PC-3 (cell line): ENCODE results near the gene SYNCRIP. TPM values are rescaled to one million over a fixed set of nuclear protein-coding genes. Genes with fewer than 3 reads are reported as not detected.
"Not testable (repeated sequence)": the region's sequence is repeated elsewhere in the genome, so short reads cannot be mapped to it uniquely, and the experiment has no call there.

Source experiments
- ATAC-seq: fragments of 200-7000 bp; cut with Tn5 transposase; 2 replicates; pipeline ENCODE4 v1.9.1; 2020; ENCODE audit warnings: mild to moderate bottlenecking, moderate library complexity
- BruUV-seq: library from RNA; stranded (reverse); fragments of 400-500 nt; replicated peaks from 2 replicates; lab custom pipeline; 2021; lab: Mats Ljungman, UMichigan
- CTCF ChIA-PET: fragments of 300-600 bp; sonication (Branson Sonifier 250); formaldehyde crosslinking; loops from one replicate; lab custom pipeline; 2022; ENCODE audit warnings: antibody characterized with exemption; lab: Charles Lee
- POLR2A ChIA-PET: fragments of 300-600 bp; sonication (Branson Sonifier 250); formaldehyde crosslinking; loops from one replicate; lab custom pipeline; 2022; ENCODE audit warnings: antibody characterized with exemption; ENCODE audit not compliant: unreplicated experiment; lab: Charles Lee
- DNase-seq: peaks from one replicate; pipeline ENCODE4 v3.0.0-alpha.2; 2015
- H2AFZ ChIP-seq: fragments of 300-600 bp; sonication (generic); 2 replicates; pipeline ENCODE4 v1.6.0; 2016; ENCODE audit warnings: antibody characterized with exemption, low read length
- H3F3A ChIP-seq: fragments of 300-600 bp; sonication (generic); one replicate; pipeline ENCODE4 v1.6.0; 2017; ENCODE audit warnings: antibody characterized with exemption, low read length, control low read depth, mild to moderate bottlenecking; ENCODE audit not compliant: unreplicated experiment
- H3K27ac ChIP-seq: fragments of 300-600 bp; sonication (generic); 2 replicates; pipeline ENCODE4 v1.5.1; 2016; ENCODE audit warnings: mild to moderate bottlenecking, low read length
- H3K27me3 ChIP-seq: fragments of 300-600 bp; sonication (generic); 2 replicates; pipeline ENCODE4 v1.6.1; 2016; ENCODE audit warnings: low read length, mixed read lengths
- H3K36me3 ChIP-seq: fragments of 300-600 bp; sonication (generic); 2 replicates; pipeline ENCODE4 v1.6.1; 2016; ENCODE audit warnings: low read depth, mixed run types, low read length, mixed read lengths
- H3K4me1 ChIP-seq: fragments of 300-600 bp; sonication (generic); 2 replicates; pipeline ENCODE4 v1.5.1; 2016; ENCODE audit warnings: low read length; ENCODE audit not compliant: insufficient read depth
- H3K4me2 ChIP-seq: fragments of 300-600 bp; sonication (generic); 2 replicates; pipeline ENCODE4 v1.6.0; 2016; ENCODE audit warnings: low read length
- H3K4me3 ChIP-seq: fragments of 300-600 bp; sonication (generic); 2 replicates; pipeline ENCODE4 v1.5.1; 2016; ENCODE audit warnings: mild to moderate bottlenecking, low read length, mixed read lengths
- H3K79me2 ChIP-seq: fragments of 300-600 bp; sonication (generic); 2 replicates; pipeline ENCODE4 v1.6.1; 2017; ENCODE audit warnings: low read length, mixed read lengths
- H3K9ac ChIP-seq: fragments of 300-600 bp; sonication (generic); 2 replicates; pipeline ENCODE4 v1.6.0; 2016; ENCODE audit warnings: mild to moderate bottlenecking, low read length
- H3K9me2 ChIP-seq: fragments of 300-600 bp; sonication (generic); replicated peaks from 2 replicates; pipeline ENCODE4 v1.6.1; 2016; ENCODE audit warnings: mixed run types, low read length, mixed read lengths
- H3K9me3 ChIP-seq: fragments of 300-600 bp; sonication (generic); 2 replicates; pipeline ENCODE4 v1.6.1; 2016; ENCODE audit warnings: low read length, mixed read lengths
- H4K20me1 ChIP-seq: fragments of 300-600 bp; sonication (generic); 2 replicates; pipeline ENCODE4 v1.6.1; 2016; ENCODE audit warnings: low read length, mixed read lengths
- EZH2 ChIP-seq: fragments of 300-600 bp; sonication (generic); IDR thresholded peaks from one replicate; pipeline ENCODE4 v1.6.1; 2017; ENCODE audit warnings: antibody characterized with exemption, mild to moderate bottlenecking, low read length; ENCODE audit not compliant: unreplicated experiment
- EZH2phosphoT487 ChIP-seq: fragments of 300-600 bp; sonication (generic); IDR thresholded peaks from 2 replicates; pipeline ENCODE4 v1.6.1; 2018; ENCODE audit warnings: mild to moderate bottlenecking, antibody characterized with exemption, low read length, borderline replicate concordance
- intact Hi-C: fragments of 100-400 bp; cut with micrococcal nuclease; formaldehyde crosslinking; loops from 2 replicates; pipeline ENCODE4 v1.9.0; 2023
- total RNA-seq: library from RNA; depleted of rRNA; stranded (reverse); fragments of >200 nt; gene quantifications from 2 replicates; pipeline ENCODE4 v1.2.3, GENCODE V29; 2014
- TF ChIP-seq, protein P1 (sequence below): fragments of 300-600 bp; sonication (generic); conservative IDR thresholded peaks from 2 replicates; pipeline ENCODE4 v1.5.1; 2017; ENCODE audit warnings: antibody characterized with exemption, low read depth, mild to moderate bottlenecking, low read length

The SYNCRIP gene
- total RNA-seq, 1 experiment from 2014 or later: 63.8 TPM

DNA sequence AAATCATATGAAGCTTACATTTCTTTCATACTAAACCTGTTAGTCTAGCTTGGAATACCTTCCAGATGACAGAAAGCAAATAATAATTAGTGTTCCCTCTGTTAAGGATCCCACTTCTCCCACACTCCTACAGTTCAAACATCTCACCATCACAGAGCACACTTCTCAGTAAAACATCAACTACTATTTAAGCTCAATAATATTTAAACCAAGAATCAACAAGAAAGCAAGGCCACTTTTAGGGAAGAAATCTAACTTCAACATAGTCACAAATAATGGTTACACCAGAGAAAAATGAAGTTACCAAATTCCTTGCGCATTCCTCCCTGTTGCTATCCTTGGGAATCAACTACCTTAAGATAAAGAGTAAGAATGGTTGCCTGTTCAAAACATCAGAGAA lies 50.7 kb downstream of the SYNCRIP start:
- intact Hi-C loops: loop anchor here (5.0 to 10.0 kb wide), 2 partner anchors 83 to 140 kb away; partner anchors contain the start of gene NT5E
- no TSS peak for BruUV-seq
- no peak for TF ChIP-seq EZH2
- TF ChIP-seq, protein P1, sequence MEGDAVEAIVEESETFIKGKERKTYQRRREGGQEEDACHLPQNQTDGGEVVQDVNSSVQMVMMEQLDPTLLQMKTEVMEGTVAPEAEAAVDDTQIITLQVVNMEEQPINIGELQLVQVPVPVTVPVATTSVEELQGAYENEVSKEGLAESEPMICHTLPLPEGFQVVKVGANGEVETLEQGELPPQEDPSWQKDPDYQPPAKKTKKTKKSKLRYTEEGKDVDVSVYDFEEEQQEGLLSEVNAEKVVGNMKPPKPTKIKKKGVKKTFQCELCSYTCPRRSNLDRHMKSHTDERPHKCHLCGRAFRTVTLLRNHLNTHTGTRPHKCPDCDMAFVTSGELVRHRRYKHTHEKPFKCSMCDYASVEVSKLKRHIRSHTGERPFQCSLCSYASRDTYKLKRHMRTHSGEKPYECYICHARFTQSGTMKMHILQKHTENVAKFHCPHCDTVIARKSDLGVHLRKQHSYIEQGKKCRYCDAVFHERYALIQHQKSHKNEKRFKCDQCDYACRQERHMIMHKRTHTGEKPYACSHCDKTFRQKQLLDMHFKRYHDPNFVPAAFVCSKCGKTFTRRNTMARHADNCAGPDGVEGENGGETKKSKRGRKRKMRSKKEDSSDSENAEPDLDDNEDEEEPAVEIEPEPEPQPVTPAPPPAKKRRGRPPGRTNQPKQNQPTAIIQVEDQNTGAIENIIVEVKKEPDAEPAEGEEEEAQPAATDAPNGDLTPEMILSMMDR: no peak
- TF ChIP-seq EZH2phosphoT487: no peak
- H2AFZ ChIP-seq: no peak overlapping the region
- H4K20me1 ChIP-seq: 0 out of 2 replicates have a peak, but pooled peaks cover 4% of the 10 kb centered on the region
- H3K4me3 ChIP-seq: peak overlapping the region; percentile 91
- no peaks in the 10 kb centered on the region for H3K27me3 ChIP-seq
- H3K27ac ChIP-seq: no peak overlapping the region
- peaks cover 21% of the 10 kb centered on the region for H3K4me1 ChIP-seq
- H3K79me2 ChIP-seq: peaks cover 53% of the 10 kb centered on the region
- H3K9me2 ChIP-seq: no peaks in the 10 kb centered on the region
- no peaks in the 10 kb centered on the region for H3K9me3 ChIP-seq
- H3K9ac ChIP-seq: peak overlapping the region; percentile 75; the same call in 1 of the 2 replicates
- DNase-seq (no peak), ATAC-seq (no peak)
- POLR2A ChIA-PET: no interaction called here
- H3K4me2 ChIP-seq: peak overlapping the region; percentile 92
- CTCF ChIA-PET: no interaction called here
- no peaks in the 10 kb centered on the region for H3F3A ChIP-seq
- no peaks in the 10 kb centered on the region for H3K36me3 ChIP-seq

DNA sequence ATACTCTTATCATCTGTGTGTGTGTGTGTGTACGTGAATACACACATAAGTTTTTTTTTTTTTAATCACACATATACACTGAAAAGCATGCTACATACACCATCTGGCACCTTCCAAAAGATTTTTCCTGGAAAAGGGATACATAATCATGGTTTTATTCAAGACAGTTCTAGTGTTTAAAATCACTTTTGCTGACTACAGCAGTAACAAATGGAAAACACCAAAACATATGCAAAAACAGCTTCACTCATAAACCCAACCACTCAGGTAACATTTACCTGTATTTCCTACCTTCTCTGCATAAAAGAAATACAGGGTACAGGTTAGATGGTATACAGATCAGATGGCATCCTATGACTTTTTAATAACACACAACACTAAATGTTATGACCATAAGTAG lies 51.5 kb downstream of the SYNCRIP start:
- no peak overlapping the region for H2AFZ ChIP-seq
- TF ChIP-seq EZH2 (no peak), EZH2phosphoT487 (no peak)
- TF ChIP-seq, protein P1: no peak
- no TSS peak for BruUV-seq
- ChIA-PET POLR2A (no interaction called here), CTCF (no interaction called here)
- ATAC-seq: no peak
- H3K27ac ChIP-seq: no peak overlapping the region
- H3K79me2 ChIP-seq: peaks cover 61% of the 10 kb centered on the region
- H3K9me2 ChIP-seq: no peaks in the 10 kb centered on the region
- H3K36me3 ChIP-seq: no peaks in the 10 kb centered on the region
- H3K4me2 ChIP-seq: peak overlapping the region; percentile 92
- no peak overlapping the region for H3K9ac ChIP-seq
- H3K4me1 ChIP-seq: peaks cover 21% of the 10 kb centered on the region
- H3K4me3 ChIP-seq: no peak overlapping the region; the same call in 1 of the 2 replicates
- intact Hi-C loops: loop anchor here (5.0 to 10.0 kb wide), 2 partner anchors 84 to 139 kb away; partner anchors contain the start of gene NT5E
- 0 out of 2 replicates have a peak, but pooled peaks cover 4% of the 10 kb centered on the region for H4K20me1 ChIP-seq
- H3F3A ChIP-seq: no peaks in the 10 kb centered on the region
- H3K27me3 ChIP-seq: no peaks in the 10 kb centered on the region
- no peak for DNase-seq
- H3K9me3 ChIP-seq: no peaks in the 10 kb centered on the region

DNA sequence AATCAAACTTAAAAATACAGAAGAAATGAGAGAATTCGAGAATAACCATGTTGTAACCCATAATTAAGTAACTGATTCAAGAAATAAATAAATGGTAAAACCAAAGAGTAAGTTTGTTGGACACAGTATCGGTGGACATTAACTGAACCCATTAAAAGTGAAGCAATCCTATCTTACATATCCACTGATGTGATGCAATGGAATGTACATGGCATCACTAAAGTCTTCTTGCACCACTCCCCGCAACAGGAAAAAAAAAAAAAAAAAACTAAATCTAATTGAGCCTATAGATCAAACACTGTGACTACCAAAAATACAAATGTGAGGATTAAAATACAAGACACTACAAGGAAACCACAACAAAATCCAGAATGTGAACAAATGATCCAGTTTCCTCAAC lies 56.9 kb downstream of the SYNCRIP start:
- DNase-seq (no peak), ATAC-seq (no peak)
- TF ChIP-seq EZH2 (no peak), EZH2phosphoT487 (no peak)
- TF ChIP-seq, protein P1: no peak
- Histone ChIP-seq H3K9me2 (no peaks in the 10 kb centered on the region), H3K9me3 (no peaks in the 10 kb centered on the region), H3K4me3 (no peak overlapping the region), H2AFZ (no peak overlapping the region), H3K27me3 (no peaks in the 10 kb centered on the region), H3K36me3 (no peaks in the 10 kb centered on the region), H3F3A (no peaks in the 10 kb centered on the region), H3K4me1 (peaks cover 11% of the 10 kb centered on the region), H3K9ac (no peak overlapping the region), H3K27ac (no peak overlapping the region), H4K20me1 (no peaks in the 10 kb centered on the region), H3K79me2 (peaks cover 79% of the 10 kb centered on the region), H3K4me2 (no peak overlapping the region)
- intact Hi-C loops: no loop called here
- CTCF ChIA-PET: no interaction called here
- POLR2A ChIA-PET: no interaction called here
- BruUV-seq: no TSS peak

DNA sequence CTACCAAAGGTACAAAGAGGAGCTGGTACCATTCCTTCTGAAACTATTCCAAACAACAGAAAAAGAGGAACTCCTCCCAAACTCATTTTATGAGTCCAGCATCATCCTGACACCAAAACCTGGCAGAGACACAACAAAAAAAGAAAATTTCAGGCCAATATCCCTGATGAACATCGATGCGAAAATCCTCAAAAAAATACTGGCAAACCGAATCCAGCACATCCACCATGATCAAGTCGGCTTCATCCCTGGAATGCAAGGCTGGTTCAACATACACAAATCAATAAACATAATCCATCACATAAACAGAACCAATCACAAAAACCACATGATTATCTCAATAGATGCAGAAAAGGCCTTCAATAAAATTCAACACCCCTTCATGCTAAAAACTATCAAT lies 59.9 kb downstream of the SYNCRIP start:
- POLR2A ChIA-PET, intact Hi-C loops, ATAC-seq, CTCF ChIA-PET, H3K9me3 ChIP-seq, H2AFZ ChIP-seq, DNase-seq, H3K4me3 ChIP-seq, H3F3A ChIP-seq, BruUV-seq, H3K27me3 ChIP-seq, H3K36me3 ChIP-seq, H3K4me2 ChIP-seq, H4K20me1 ChIP-seq, H3K27ac ChIP-seq, H3K9ac ChIP-seq, H3K9me2 ChIP-seq: not testable (repeated sequence)
- Histone ChIP-seq H3K4me1 (peaks cover 26% of the 10 kb centered on the region), H3K79me2 (peaks cover 78% of the 10 kb centered on the region)
